ENCODE measurements around the gene INPP5J. TPM values are rescaled to one million over a fixed set of nuclear protein-coding genes. Genes with fewer than 3 reads are reported as not detected.

INPP5J gene
- total and polyA plus RNA-seq, 4 donors, result 1.2 to 6.5 (median 2.1) TPM

- H3K36me3 ChIP-seq (ENCODE audit: control insufficient read depth in 4 of 4, insufficient read depth in 4 of 4, low read length in 4 of 4), result peaks cover 4 to 68% (median 47%) of the 10 kb centered on the region in 4 donors
- no peak for ATAC-seq (ENCODE audit: insufficient read depth, low FRiP score)
- H3K4me3 ChIP-seq, result no peak overlapping the region
- no peak for DNase-seq
- peaks cover 0 to 5% (median 3%) of the 10 kb centered on the region in 5 donors for H3K4me1 ChIP-seq (ENCODE audit: control insufficient read depth in 5 of 5, insufficient read depth in 5 of 5, low read length in 5 of 5)
- H3K9me3 ChIP-seq (ENCODE audit: control insufficient read depth in 4 of 4, insufficient read depth in 3 of 4, low read length in 3 of 4), result no peaks in the 10 kb centered on the region
- no peak overlapping the region for H3K27ac ChIP-seq (ENCODE audit: low read depth in 1 of 2, low read length in 1 of 2)
- 90 to 96% methylated on average over 15 of the region's 15 CpGs for WGBS, 2 donors
- H3K9ac ChIP-seq (ENCODE audit: insufficient read depth in 1 of 2, low read length in 2 of 2), result no peak overlapping the region
- no peak for TF ChIP-seq CTCF (IDR thresholded peaks at IDR 0.05; ENCODE audit: control extremely low read depth, extremely low read depth)
- H3K27me3 ChIP-seq (ENCODE audit: control insufficient read depth in 3 of 3, insufficient read depth in 3 of 3, low read length in 2 of 3), result no peaks in the 10 kb centered on the region
Measured at GRCh38 chr22:31090217-31091085, 32.3 kb upstream of the INPP5J start.

DNA sequence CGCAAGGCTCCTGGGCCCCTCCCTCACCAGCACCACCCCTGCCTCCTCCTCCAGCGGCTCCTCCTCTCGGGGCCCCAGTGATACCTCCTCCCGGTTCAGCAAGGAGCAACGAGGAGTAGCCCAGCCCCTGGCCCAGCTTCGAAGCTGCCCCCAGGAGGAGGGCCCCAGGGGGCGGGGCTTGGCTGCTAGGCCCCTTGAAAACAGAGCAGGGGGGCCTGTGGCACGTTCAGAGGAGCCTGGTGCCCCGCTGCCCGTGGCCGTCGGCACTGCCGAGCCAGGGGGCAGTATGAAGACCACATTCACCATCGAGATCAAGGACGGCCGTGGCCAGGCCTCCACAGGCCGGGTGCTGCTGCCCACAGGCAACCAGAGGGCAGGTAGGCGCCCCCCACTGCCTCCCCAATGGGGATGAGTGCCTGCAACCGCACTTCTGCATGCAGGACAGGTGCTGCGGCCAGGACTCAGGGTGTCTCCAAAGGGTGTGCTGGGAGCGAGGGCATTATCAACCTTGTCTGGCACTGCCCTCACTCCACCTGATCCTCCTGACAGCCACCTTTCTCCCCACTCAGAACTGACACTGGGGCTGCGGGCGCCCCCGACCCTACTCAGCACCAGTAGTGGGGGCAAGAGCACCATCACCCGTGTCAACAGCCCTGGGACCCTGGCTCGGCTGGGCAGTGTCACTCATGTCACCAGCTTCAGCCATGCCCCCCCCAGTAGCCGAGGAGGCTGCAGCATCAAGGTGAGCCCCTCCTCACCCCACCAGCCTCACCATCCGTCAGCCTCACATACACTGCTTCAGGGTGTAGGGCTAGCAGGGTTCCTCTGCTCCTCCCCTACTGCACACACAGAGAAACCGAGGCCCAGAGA, 31.4 kb upstream of the INPP5J start:
- H3K27ac ChIP-seq (ENCODE audit: low read depth in 1 of 2, low read length in 1 of 2), result no peak overlapping the region
- no peaks in the 10 kb centered on the region for H3K27me3 ChIP-seq (ENCODE audit: control insufficient read depth in 3 of 3, insufficient read depth in 3 of 3, low read length in 2 of 3)
- H3K4me3 ChIP-seq, result no peak overlapping the region
- no peak for ATAC-seq (ENCODE audit: insufficient read depth, low FRiP score)
- H3K9me3 ChIP-seq (ENCODE audit: control insufficient read depth in 4 of 4, insufficient read depth in 3 of 4, low read length in 3 of 4), result no peaks in the 10 kb centered on the region
- no peaks in the 10 kb centered on the region for H3K4me1 ChIP-seq (ENCODE audit: control insufficient read depth in 5 of 5, insufficient read depth in 5 of 5, low read length in 5 of 5)
- no peak for TF ChIP-seq CTCF (IDR thresholded peaks at IDR 0.05; ENCODE audit: control extremely low read depth, extremely low read depth)
- H3K36me3 ChIP-seq (ENCODE audit: control insufficient read depth in 4 of 4, insufficient read depth in 4 of 4, low read length in 4 of 4), result peaks cover 4 to 76% (median 51%) of the 10 kb centered on the region in 4 donors
- no peak overlapping the region for H3K9ac ChIP-seq (ENCODE audit: insufficient read depth in 1 of 2, low read length in 2 of 2)
- DNase-seq, result no peak
- WGBS, 2 donors, result 89 to 91% methylated on average over 29 of the region's 29 CpGs

DNA sequence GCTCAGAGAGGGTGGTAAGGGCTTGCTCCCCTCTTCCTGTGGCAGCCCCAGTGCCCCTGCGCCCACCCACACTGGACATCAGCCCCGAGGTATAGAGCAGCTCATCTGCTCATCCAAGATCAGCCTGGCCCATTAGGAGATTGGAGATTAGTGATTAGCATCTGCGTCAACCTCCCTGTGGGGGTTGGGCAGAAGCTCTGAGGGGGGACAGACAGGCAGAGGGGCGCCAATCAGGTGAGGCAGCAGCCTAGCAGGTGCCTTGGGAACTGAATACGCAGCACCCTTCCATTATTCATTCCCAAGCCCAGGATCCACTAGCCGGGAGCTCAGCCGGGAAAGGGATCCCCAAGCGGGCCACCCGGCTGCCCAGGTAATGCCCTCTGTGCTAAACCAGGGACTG, 30.6 kb upstream of the INPP5J start:
- DNase-seq (no peak), ATAC-seq (ENCODE audit: insufficient read depth, low FRiP score) (no peak)
- Histone ChIP-seq H3K9me3 (ENCODE audit: control insufficient read depth in 4 of 4, insufficient read depth in 3 of 4, low read length in 3 of 4) (no peaks in the 10 kb centered on the region), H3K9ac (ENCODE audit: insufficient read depth in 1 of 2, low read length in 2 of 2) (peak overlapping the region in 1 of 2 donors; percentile 13), H3K27ac (ENCODE audit: low read depth in 1 of 2, low read length in 1 of 2) (no peak overlapping the region), H3K4me1 (ENCODE audit: control insufficient read depth in 5 of 5, insufficient read depth in 5 of 5, low read length in 5 of 5) (no peaks in the 10 kb centered on the region), H3K27me3 (ENCODE audit: control insufficient read depth in 3 of 3, insufficient read depth in 3 of 3, low read length in 2 of 3) (no peaks in the 10 kb centered on the region), H3K36me3 (ENCODE audit: control insufficient read depth in 4 of 4, insufficient read depth in 4 of 4, low read length in 4 of 4) (peaks cover 7 to 80% (median 54%) of the 10 kb centered on the region in 4 donors), H3K4me3 (no peak overlapping the region)
- 95 to 98% methylated on average over 9 of the region's 9 CpGs for WGBS, 2 donors
- no peak for TF ChIP-seq CTCF (IDR thresholded peaks at IDR 0.05; ENCODE audit: control extremely low read depth, extremely low read depth)

Data from lung (tissue), 12 donors.